Kidney epithelial cell (primary cell): Measurements from ENCODE around the gene HK3. TPM values are rescaled to one million over a fixed set of nuclear protein-coding genes. Genes with fewer than 3 reads are reported as not detected.

Experiments used
- DNase-seq: peaks from one replicate; pipeline ENCODE4 v3.0.0-alpha.2; 2010; ENCODE audit warnings: low read depth
- H3K27me3 ChIP-seq: 2 replicates; pipeline ENCODE4 v1.6.0; 2011; ENCODE audit warnings: low read length; ENCODE audit not compliant: control insufficient read depth, insufficient read depth
- H3K36me3 ChIP-seq: 2 replicates; pipeline ENCODE4 v1.5.1; 2011; ENCODE audit warnings: low read length; ENCODE audit not compliant: control insufficient read depth, insufficient read depth
- H3K4me3 ChIP-seq: 2 replicates; pipeline ENCODE4 v1.5.1; 2011; ENCODE audit warnings: low read depth, mild to moderate bottlenecking, control low read depth, low read length
- total RNA-seq: library from RNA; depleted of rRNA; stranded (reverse); fragments of >200 nt; gene quantifications from 2 replicates; pipeline ENCODE4 v1.2.3, GENCODE V29; 2015
- TF ChIP-seq, protein P1 (sequence below): IDR thresholded peaks from 2 replicates; pipeline ENCODE4 v1.5.1; 2011; ENCODE audit warnings: mild to moderate bottlenecking, moderate library complexity, low read length, control low read depth, inconsistent platforms; ENCODE audit not compliant: insufficient read depth, poor library complexity, severe bottlenecking

HK3 gene
- total RNA-seq, 1 donor from 2014 or later, result 0.04 TPM

DNA sequence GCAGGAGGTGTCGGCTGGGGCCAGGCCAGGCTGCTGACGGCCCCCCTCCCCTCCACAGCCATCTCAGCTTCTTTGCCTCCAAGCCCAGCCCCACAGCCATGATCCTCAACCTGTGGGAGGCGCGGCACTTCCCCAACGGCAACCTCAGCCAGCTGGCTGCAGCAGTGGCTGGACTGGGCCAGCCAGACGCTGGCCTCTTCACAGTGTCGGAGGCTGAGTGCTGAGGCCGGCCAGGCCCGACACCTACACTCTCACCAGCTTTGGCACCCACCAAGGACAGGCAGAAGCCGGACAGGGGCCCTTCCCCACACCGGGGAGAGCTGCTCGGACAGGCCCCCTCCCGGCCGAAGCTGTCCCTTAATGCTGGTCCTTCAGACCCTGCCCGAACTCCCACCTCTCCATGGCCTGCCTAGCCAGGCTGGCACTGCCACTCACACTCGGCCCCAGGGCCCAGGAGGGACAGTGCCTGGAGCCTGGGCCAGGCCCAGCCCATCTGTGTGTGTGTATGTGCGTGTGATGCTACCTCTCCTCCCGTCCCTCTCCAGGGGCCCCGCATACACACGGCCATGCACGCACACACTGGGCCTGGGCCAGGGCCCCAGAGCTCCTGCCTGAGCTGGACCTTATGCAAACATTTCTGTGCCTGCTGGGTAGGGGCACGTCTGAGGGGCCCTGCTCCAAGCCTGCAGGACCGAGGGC lies 19.3 kb downstream of the HK3 start:
- Histone ChIP-seq H3K4me3 (no peak overlapping the region), H3K36me3 (no peaks in the 10 kb centered on the region), H3K27me3 (peaks cover 38% of the 10 kb centered on the region)
- TF ChIP-seq, protein P1, sequence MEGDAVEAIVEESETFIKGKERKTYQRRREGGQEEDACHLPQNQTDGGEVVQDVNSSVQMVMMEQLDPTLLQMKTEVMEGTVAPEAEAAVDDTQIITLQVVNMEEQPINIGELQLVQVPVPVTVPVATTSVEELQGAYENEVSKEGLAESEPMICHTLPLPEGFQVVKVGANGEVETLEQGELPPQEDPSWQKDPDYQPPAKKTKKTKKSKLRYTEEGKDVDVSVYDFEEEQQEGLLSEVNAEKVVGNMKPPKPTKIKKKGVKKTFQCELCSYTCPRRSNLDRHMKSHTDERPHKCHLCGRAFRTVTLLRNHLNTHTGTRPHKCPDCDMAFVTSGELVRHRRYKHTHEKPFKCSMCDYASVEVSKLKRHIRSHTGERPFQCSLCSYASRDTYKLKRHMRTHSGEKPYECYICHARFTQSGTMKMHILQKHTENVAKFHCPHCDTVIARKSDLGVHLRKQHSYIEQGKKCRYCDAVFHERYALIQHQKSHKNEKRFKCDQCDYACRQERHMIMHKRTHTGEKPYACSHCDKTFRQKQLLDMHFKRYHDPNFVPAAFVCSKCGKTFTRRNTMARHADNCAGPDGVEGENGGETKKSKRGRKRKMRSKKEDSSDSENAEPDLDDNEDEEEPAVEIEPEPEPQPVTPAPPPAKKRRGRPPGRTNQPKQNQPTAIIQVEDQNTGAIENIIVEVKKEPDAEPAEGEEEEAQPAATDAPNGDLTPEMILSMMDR, result no peak
- no peak for DNase-seq

DNA sequence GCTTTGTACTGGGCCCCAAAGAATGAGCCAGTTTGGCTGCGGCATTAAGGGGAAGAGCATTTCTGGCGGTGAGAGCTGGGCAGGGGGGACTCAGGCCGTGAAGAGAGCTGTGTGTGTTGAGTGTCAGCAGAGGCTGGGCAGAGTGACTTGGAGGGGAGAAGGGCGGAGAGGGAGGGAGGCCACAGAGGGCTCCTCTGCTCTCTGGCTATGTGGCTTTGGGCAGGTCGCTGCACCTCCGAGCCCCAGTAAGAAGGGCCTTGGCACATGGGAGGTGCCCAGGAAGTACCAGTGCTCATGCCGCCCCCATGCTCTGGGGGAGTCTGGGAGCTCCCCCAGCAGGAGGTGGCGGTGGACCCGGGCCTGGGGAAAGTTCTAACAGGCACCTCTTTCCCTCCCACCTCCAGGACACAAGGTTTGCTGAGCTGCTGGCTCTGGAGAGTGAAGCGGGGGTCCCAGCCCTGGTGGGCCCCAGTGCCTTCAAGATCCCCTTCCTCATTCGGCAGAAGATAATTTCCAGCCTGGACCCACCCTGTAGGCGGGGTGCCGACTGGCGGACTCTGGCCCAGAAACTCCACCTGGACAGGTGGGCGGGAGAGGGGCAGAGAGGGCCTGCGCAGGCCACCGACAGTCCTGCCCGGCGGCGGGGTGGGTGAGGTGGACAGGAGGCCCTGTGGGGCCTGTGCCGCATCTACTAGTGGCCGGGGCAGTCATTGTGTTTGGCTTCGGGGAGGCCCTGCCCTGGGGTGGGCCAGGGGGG lies 20.1 kb downstream of the HK3 start:
- no peak for DNase-seq
- Histone ChIP-seq H3K4me3 (no peak overlapping the region), H3K27me3 (peaks cover 45% of the 10 kb centered on the region), H3K36me3 (no peaks in the 10 kb centered on the region)
- TF ChIP-seq, protein P1, result no peak

DNA sequence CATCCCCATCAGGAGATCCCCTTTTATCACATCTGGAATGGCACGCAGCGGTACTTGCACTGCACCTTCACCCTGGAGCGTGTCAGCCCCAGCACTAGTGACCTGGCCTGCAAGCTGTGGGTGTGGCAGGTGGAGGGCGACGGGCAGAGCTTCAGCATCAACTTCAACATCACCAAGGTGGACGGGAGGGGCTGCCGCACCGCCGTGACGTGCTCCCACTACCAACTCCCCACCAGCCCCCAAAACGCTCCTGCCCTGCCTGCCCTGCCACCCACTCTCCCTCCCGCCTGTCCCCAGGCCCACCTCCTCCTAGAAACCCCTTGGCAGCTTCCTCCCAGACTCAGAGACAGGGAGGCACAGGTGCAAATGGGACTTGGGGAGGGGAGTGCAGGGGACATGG lies 20.7 kb downstream of the HK3 start:
- no peaks in the 10 kb centered on the region for H3K36me3 ChIP-seq
- H3K27me3 ChIP-seq, result peaks cover 51% of the 10 kb centered on the region
- no peak overlapping the region for H3K4me3 ChIP-seq
- DNase-seq, result no peak
- TF ChIP-seq, protein P1, result no peak

DNA sequence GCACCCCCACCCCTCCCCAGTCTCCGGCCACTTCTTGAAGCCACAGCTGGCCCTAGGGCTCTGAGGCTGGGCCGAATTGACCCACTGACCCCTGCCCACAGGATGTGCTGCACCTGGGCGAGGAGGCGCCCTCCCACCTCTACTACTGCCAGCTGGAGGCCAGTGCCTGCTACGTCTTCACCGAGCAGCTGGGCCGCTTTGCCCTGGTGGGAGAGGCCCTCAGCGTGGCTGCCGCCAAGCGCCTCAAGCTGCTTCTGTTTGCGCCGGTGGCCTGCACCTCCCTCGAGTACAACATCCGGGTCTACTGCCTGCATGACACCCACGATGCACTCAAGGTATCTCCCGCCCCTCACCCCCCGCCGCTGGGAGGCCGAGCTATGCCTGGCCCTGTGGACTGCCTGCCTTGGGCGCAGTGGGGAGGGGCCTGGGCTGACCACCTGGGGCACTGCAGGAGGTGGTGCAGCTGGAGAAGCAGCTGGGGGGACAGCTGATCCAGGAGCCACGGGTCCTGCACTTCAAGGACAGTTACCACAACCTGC lies 21.3 kb downstream of the HK3 start:
- TF ChIP-seq, protein P1, result no peak
- Histone ChIP-seq H3K36me3 (no peaks in the 10 kb centered on the region), H3K27me3 (peaks cover 52% of the 10 kb centered on the region), H3K4me3 (no peak overlapping the region)
- DNase-seq, result no peak

DNA sequence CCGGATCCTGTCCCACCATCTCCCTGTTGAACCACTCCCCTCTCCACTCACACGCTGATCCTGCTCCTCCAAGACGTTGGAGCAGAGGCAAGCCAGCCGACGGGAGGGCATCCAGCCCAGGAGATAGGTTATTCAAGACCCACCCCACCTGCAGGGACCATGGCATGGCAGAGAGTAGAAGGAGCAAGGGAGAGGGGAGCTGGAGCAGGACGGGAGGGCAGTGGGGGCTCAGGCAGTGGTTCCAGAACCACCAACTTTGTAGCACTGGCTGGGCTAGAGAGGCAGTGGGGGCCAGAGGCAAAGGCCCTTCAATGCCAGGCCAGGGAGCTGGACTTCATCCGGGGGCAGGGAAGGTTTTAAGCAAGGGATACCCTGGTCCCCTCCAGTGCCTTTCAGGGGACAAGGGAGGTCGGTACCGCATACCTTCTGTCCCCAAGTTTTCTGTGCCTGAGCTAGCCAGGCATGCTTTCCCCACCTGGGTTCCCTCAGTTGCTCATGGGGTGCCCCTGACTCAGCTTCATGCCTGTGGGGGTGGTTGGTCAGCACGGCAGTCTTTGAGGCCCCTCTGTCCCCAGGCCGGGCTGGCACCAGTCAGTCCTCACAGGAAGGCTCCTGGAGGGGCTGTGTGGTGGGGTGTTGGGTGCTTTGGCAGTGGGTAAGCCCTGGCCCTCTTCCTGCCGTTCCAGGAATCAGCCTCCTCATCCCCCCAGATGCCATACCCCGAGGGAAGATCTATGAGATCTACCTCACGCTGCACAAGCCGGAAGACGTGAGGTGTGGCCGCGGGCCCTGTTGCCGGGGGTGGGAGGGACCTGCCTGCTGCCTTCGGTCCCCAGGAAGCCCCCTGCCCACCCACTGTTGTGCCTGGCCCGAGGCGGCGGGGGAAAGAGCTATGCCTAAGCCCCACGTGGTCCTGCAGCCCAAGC lies 22.4 kb downstream of the HK3 start:
- Histone ChIP-seq H3K4me3 (no peak overlapping the region), H3K36me3 (no peaks in the 10 kb centered on the region), H3K27me3 (peaks cover 52% of the 10 kb centered on the region)
- DNase-seq, result no peak
- TF ChIP-seq, protein P1, result no peak
